CD8-positive, alpha-beta memory T cell (primary cell): Measurements from ENCODE around the gene C1QTNF9. TPM values are rescaled to one million over a fixed set of nuclear protein-coding genes. Genes with fewer than 3 reads are reported as not detected.

Experiments used
- CTCF ChIA-PET: fragments of 350-600 bp; sonication (Branson Sonifier 250); formaldehyde crosslinking; loops from one replicate; lab custom pipeline; 2021; ENCODE audit warnings: antibody characterized with exemption; lab: Charles Lee
- POLR2A ChIA-PET: fragments of 350-600 bp; sonication (Branson Sonifier 250); formaldehyde crosslinking; loops from one replicate; lab custom pipeline; 2021; ENCODE audit warnings: antibody characterized with exemption; lab: Charles Lee
- DNase-seq, 5 donors: peaks; one replicate each; pipeline versions ENCODE4 v3.0.0 to v3.0.0-alpha.2; 2020 to 2022; ENCODE audit warnings: mixed read lengths in 1 of 5
- H3K27ac ChIP-seq: one replicate; pipeline ENCODE4 v1.7.0; 2013; ENCODE audit warnings: low read depth, mild to moderate bottlenecking, low read length, moderate library complexity
- H3K27me3 ChIP-seq: 2 replicates; pipeline ENCODE4 v1.7.0; 2013; ENCODE audit warnings: low read length, mild to moderate bottlenecking; ENCODE audit not compliant: insufficient read depth, poor library complexity, severe bottlenecking
- H3K36me3 ChIP-seq: 2 replicates; pipeline ENCODE4 v1.7.0; 2013; ENCODE audit warnings: mild to moderate bottlenecking, low read length, moderate library complexity; ENCODE audit not compliant: insufficient read depth
- H3K4me1 ChIP-seq: 2 replicates; pipeline ENCODE4 v1.7.0; 2013; ENCODE audit warnings: mild to moderate bottlenecking, low read length, moderate library complexity; ENCODE audit not compliant: insufficient read depth
- H3K4me3 ChIP-seq: 2 replicates; pipeline ENCODE4 v1.7.0; 2013; ENCODE audit warnings: mild to moderate bottlenecking, low read length
- H3K9me3 ChIP-seq: 2 replicates; pipeline ENCODE4 v1.7.0; 2013; ENCODE audit warnings: mild to moderate bottlenecking, low read length
- H3K27ac Mint-ChIP-seq, 8 donors: one replicate each; pipeline ENCODE4 v1.8.0; 2020 to 2021; ENCODE audit warnings: mixed read lengths in 8 of 8, mild to moderate bottlenecking in 6 of 8, inconsistent platforms in 3 of 8, moderate library complexity in 3 of 8
- H3K27me3 Mint-ChIP-seq, 2 donors: one replicate each; pipeline ENCODE4 v1.8.0; 2020 to 2021; ENCODE audit warnings: mixed read lengths in 2 of 2, mild to moderate bottlenecking in 1 of 2, moderate library complexity in 1 of 2
- H3K36me3 Mint-ChIP-seq, 3 donors: one replicate each; pipeline ENCODE4 v1.8.0; 2020 to 2021; ENCODE audit warnings: mixed read lengths in 3 of 3, inconsistent platforms in 1 of 3, mild to moderate bottlenecking in 1 of 3
- H3K4me1 Mint-ChIP-seq, 3 donors: one replicate each; pipeline ENCODE4 v1.8.0; 2020 to 2021; ENCODE audit warnings: mixed read lengths in 3 of 3, inconsistent platforms in 1 of 3, mild to moderate bottlenecking in 1 of 3
- H3K4me3 Mint-ChIP-seq, 7 donors: one replicate each; pipeline ENCODE4 v1.8.0; 2020 to 2021; ENCODE audit warnings: mixed read lengths in 7 of 7, mild to moderate bottlenecking in 6 of 7, moderate library complexity in 4 of 7, inconsistent platforms in 2 of 7
- H3K9me3 Mint-ChIP-seq, 5 donors: one replicate each; pipeline ENCODE4 v1.8.0; 2020 to 2022; ENCODE audit warnings: mixed read lengths in 5 of 5, mild to moderate bottlenecking in 3 of 5, moderate library complexity in 2 of 5, inconsistent platforms in 1 of 5
- polyA plus RNA-seq: library from polyadenylated mRNA; unstranded; fragments of 300-500 nt; fragmentation: Illumina TruSeq; gene quantifications from one replicate; pipeline ENCODE4 v1.2.3, GENCODE V29; 2021
- total RNA-seq, 2 experiments: library from RNA; stranded (reverse); gene quantifications; one replicate each; pipeline ENCODE4 v1.2.3, GENCODE V29; 2021

The C1QTNF9 gene
- total and polyA plus RNA-seq, 3 experiments from 2014 or later: not detected

- Histone ChIP-seq H3K36me3 (no peaks in the 10 kb centered on the region), H3K4me3 (peak overlapping the region; percentile 48), H3K27ac (no peak overlapping the region), H3K27me3 (no peaks in the 10 kb centered on the region), H3K4me1 (peaks cover 92% of the 10 kb centered on the region), H3K9me3 (no peaks in the 10 kb centered on the region)
- H3K4me1 Mint-ChIP-seq: peaks cover 91 to 96% (median 93%) of the 10 kb centered on the region in 3 donors
- peaks cover 0 to 4% (median 2%) of the 10 kb centered on the region in 5 donors for H3K9me3 Mint-ChIP-seq
- H3K36me3 Mint-ChIP-seq: peaks cover 0 to 39% (median 10%) of the 10 kb centered on the region in 3 donors
- ChIA-PET POLR2A (interaction anchor here (1.1 to 13.1 kb wide), 7 partner anchors 8 to 45 kb away, joined by 3 to 221 read pairs (median 5); no protein-coding TSS in a partner anchor), CTCF (interaction anchor here (0.9 to 7.3 kb wide), 8 partner anchors 10 to 348 kb away, joined by 3 to 91 read pairs (median 4); no protein-coding TSS in a partner anchor)
- H3K4me3 Mint-ChIP-seq: peak overlapping the region; percentile 83 to 93 (median 89)
- DNase-seq: no peak
- H3K27ac Mint-ChIP-seq: peak overlapping the region; percentile 82 to 99 (median 98)
- H3K27me3 Mint-ChIP-seq: peaks cover 0 to 6% of the 10 kb centered on the region in 2 donors
Measured at GRCh38 chr13:24269821-24270220, 39.6 kb upstream of the C1QTNF9 start.

GRCh38 chr13:24270639-24271141, 38.7 kb upstream of the C1QTNF9 start:
- no peaks in the 10 kb centered on the region for H3K27me3 ChIP-seq
- H3K4me3 ChIP-seq: peak overlapping the region; percentile 48
- Mint-ChIP-seq H3K27ac (peak overlapping the region; percentile 91 to 99 (median 98)), H3K4me3 (peak overlapping the region; percentile 83 to 93 (median 89)), H3K4me1 (peaks cover 91 to 96% (median 93%) of the 10 kb centered on the region in 3 donors), H3K36me3 (peaks cover 0 to 36% (median 10%) of the 10 kb centered on the region in 3 donors), H3K27me3 (peaks cover 0 to 6% of the 10 kb centered on the region in 2 donors), H3K9me3 (peaks cover 0 to 4% (median 2%) of the 10 kb centered on the region in 5 donors)
- DNase-seq: peak; percentile 47 to 79 (median 76)
- ChIA-PET CTCF (interaction anchor here (0.8 to 7.3 kb wide), 9 partner anchors 9 to 349 kb away, joined by 3 to 91 read pairs (median 5); no protein-coding TSS in a partner anchor), POLR2A (interaction anchor here (0.6 to 13.1 kb wide), 8 partner anchors 9 to 46 kb away, joined by 3 to 221 read pairs (median 4); no protein-coding TSS in a partner anchor)
- peaks cover 92% of the 10 kb centered on the region for H3K4me1 ChIP-seq
- no peaks in the 10 kb centered on the region for H3K9me3 ChIP-seq
- no peaks in the 10 kb centered on the region for H3K36me3 ChIP-seq
- peak overlapping the region; percentile 81 for H3K27ac ChIP-seq

GRCh38 chr13:24271231-24271600, 38.2 kb upstream of the C1QTNF9 start:
- DNase-seq: no peak
- Mint-ChIP-seq H3K27ac (peak overlapping the region; percentile 91 to 99 (median 98)), H3K4me3 (peak overlapping the region; percentile 83 to 93 (median 89)), H3K4me1 (peaks cover 93 to 97% (median 94%) of the 10 kb centered on the region in 3 donors), H3K36me3 (peaks cover 0 to 34% (median 10%) of the 10 kb centered on the region in 3 donors), H3K9me3 (peaks cover 0 to 4% (median 2%) of the 10 kb centered on the region in 5 donors), H3K27me3 (peaks cover 0 to 6% of the 10 kb centered on the region in 2 donors)
- H3K36me3 ChIP-seq: no peaks in the 10 kb centered on the region
- CTCF ChIA-PET: interaction anchor here (0.8 to 7.3 kb wide), 6 partner anchors 8 to 41 kb away, joined by 3 to 91 read pairs (median 9); no protein-coding TSS in a partner anchor
- H3K27ac ChIP-seq: peak overlapping the region; percentile 81
- H3K27me3 ChIP-seq: no peaks in the 10 kb centered on the region
- POLR2A ChIA-PET: interaction anchor here (1.0 to 13.1 kb wide), 6 partner anchors 10 to 47 kb away, joined by 3 to 221 read pairs (median 4); no protein-coding TSS in a partner anchor
- H3K4me1 ChIP-seq: peaks cover 92% of the 10 kb centered on the region
- peak overlapping the region; percentile 48 for H3K4me3 ChIP-seq
- H3K9me3 ChIP-seq: no peaks in the 10 kb centered on the region

- H3K4me1 ChIP-seq: peaks cover 92% of the 10 kb centered on the region
- H3K36me3 ChIP-seq: no peaks in the 10 kb centered on the region
- H3K27ac ChIP-seq: peak overlapping the region; percentile 81
- H3K36me3 Mint-ChIP-seq: peaks cover 0 to 36% (median 13%) of the 10 kb centered on the region in 3 donors
- POLR2A ChIA-PET: interaction anchor here (1.8 to 13.1 kb wide), 3 partner anchors 10 to 42 kb away, joined by 6 to 221 read pairs (median 15); no protein-coding TSS in a partner anchor
- peak overlapping the region; percentile 48 for H3K4me3 ChIP-seq
- no peaks in the 10 kb centered on the region for H3K9me3 ChIP-seq
- peaks cover 93 to 97% (median 94%) of the 10 kb centered on the region in 3 donors for H3K4me1 Mint-ChIP-seq
- peaks cover 0 to 4% (median 2%) of the 10 kb centered on the region in 5 donors for H3K9me3 Mint-ChIP-seq
- H3K4me3 Mint-ChIP-seq: peak overlapping the region; percentile 83 to 93 (median 89)
- peak overlapping the region; percentile 94 to 99 (median 98) for H3K27ac Mint-ChIP-seq
- DNase-seq: peak; percentile 52 to 87 (median 84)
- CTCF ChIA-PET: interaction anchor here (0.8 to 7.3 kb wide), 5 partner anchors 13 to 42 kb away, joined by 3 to 91 read pairs (median 6); no protein-coding TSS in a partner anchor
- no peaks in the 10 kb centered on the region for H3K27me3 ChIP-seq
- H3K27me3 Mint-ChIP-seq: peaks cover 0 to 6% of the 10 kb centered on the region in 2 donors
Measured at GRCh38 chr13:24271601-24272451, 37.6 kb upstream of the C1QTNF9 start.

GRCh38 chr13:24272452-24273161, 36.8 kb upstream of the C1QTNF9 start:
- ChIA-PET CTCF (interaction anchor here (1.7 to 7.3 kb wide), 3 partner anchors 8 to 21 kb away, joined by 6 to 91 read pairs (median 10); no protein-coding TSS in a partner anchor), POLR2A (interaction anchor here (1.8 to 13.1 kb wide), 3 partner anchors 11 to 43 kb away, joined by 6 to 221 read pairs (median 15); no protein-coding TSS in a partner anchor)
- peak overlapping the region; percentile 48 for H3K4me3 ChIP-seq
- peaks cover 0 to 4% (median 2%) of the 10 kb centered on the region in 5 donors for H3K9me3 Mint-ChIP-seq
- DNase-seq: peak in 1 of 5 donors; percentile 41
- peak overlapping the region; percentile 81 for H3K27ac ChIP-seq
- no peaks in the 10 kb centered on the region for H3K9me3 ChIP-seq
- H3K27me3 Mint-ChIP-seq: peaks cover 0 to 6% of the 10 kb centered on the region in 2 donors
- H3K4me1 Mint-ChIP-seq: peaks cover 91 to 97% (median 92%) of the 10 kb centered on the region in 3 donors
- H3K4me3 Mint-ChIP-seq: peak overlapping the region; percentile 55 to 93 (median 88)
- H3K36me3 ChIP-seq: no peaks in the 10 kb centered on the region
- H3K4me1 ChIP-seq: peaks cover 92% of the 10 kb centered on the region
- H3K27ac Mint-ChIP-seq: peak overlapping the region; percentile 84 to 99 (median 98)
- H3K27me3 ChIP-seq: no peaks in the 10 kb centered on the region
- H3K36me3 Mint-ChIP-seq: peaks cover 0 to 34% (median 10%) of the 10 kb centered on the region in 3 donors

- Histone ChIP-seq H3K9me3 (no peaks in the 10 kb centered on the region), H3K27ac (peak overlapping the region; percentile 63), H3K36me3 (no peaks in the 10 kb centered on the region), H3K27me3 (no peaks in the 10 kb centered on the region), H3K4me1 (peaks cover 92% of the 10 kb centered on the region), H3K4me3 (no peak overlapping the region)
- Mint-ChIP-seq H3K27ac (peak overlapping the region; percentile 84 to 99 (median 98)), H3K9me3 (peaks cover 0 to 4% (median 2%) of the 10 kb centered on the region in 5 donors), H3K36me3 (peaks cover 0 to 38% (median 13%) of the 10 kb centered on the region in 3 donors), H3K27me3 (peaks cover 0 to 6% of the 10 kb centered on the region in 2 donors), H3K4me3 (peak overlapping the region in 6 of 7 donors; percentile 30 to 82 (median 74)), H3K4me1 (peaks cover 88 to 97% (median 91%) of the 10 kb centered on the region in 3 donors)
- no peak for DNase-seq
- POLR2A ChIA-PET: interaction anchor here (0.6 to 13.1 kb wide), 5 partner anchors 8 to 40 kb away, joined by 3 to 221 read pairs (median 3); no protein-coding TSS in a partner anchor
- CTCF ChIA-PET: interaction anchor here (1.7 to 7.3 kb wide), 4 partner anchors 10 to 45 kb away, joined by 6 to 91 read pairs (median 8); no protein-coding TSS in a partner anchor
Measured at GRCh38 chr13:24273926-24274325, 35.5 kb upstream of the C1QTNF9 start.
